ENCODE measurements around the gene TRIM38. TPM values are rescaled to one million over a fixed set of nuclear protein-coding genes. Genes with fewer than 3 reads are reported as not detected.
A peak's percentile ranks its signal among the peaks of the same experiment; 100 is the strongest.

Gene TRIM38
- total RNA-seq, 1 experiment from 2014 or later: 5.4 TPM

GRCh38 chr6:25984265-25984664 is 21.7 kb downstream of the TRIM38 start:
- peaks cover 39% of the 10 kb centered on the region for H3K36me3 Mint-ChIP-seq (ENCODE audit: insufficient read depth, unreplicated experiment)
- no peak for TF ChIP-seq CTCF (IDR thresholded peaks at IDR 0.05; ENCODE audit: unreplicated experiment)
- no peak for DNase-seq (ENCODE audit: unreplicated experiment)
- H3K4me1 Mint-ChIP-seq (ENCODE audit: insufficient read depth, unreplicated experiment): no peaks in the 10 kb centered on the region
- H3K4me3 Mint-ChIP-seq (ENCODE audit: unreplicated experiment): no peak overlapping the region
- POLR2A ChIA-PET: interaction anchor here (1.4 kb wide), 1 partner anchor 12 kb away, joined by 4 read pairs; no protein-coding TSS in a partner anchor
- H3K9me3 Mint-ChIP-seq (ENCODE audit: unreplicated experiment): no peaks in the 10 kb centered on the region
- no peak overlapping the region for H3K27ac Mint-ChIP-seq (ENCODE audit: low read depth, unreplicated experiment)
- CTCF ChIA-PET: interaction anchor here (1.5 kb wide), 1 partner anchor 26 kb away, joined by 3 read pairs; no protein-coding TSS in a partner anchor
- no peaks in the 10 kb centered on the region for H3K27me3 Mint-ChIP-seq (ENCODE audit: insufficient read depth, unreplicated experiment)
- BruUV-seq (replicated peaks): no TSS peak
- intact Hi-C loops (cut with micrococcal nuclease): no loop called here

GRCh38 chr6:25987845-25988244 is 25.2 kb downstream of the TRIM38 start:
- Mint-ChIP-seq H3K9me3 (ENCODE audit: unreplicated experiment) (no peaks in the 10 kb centered on the region), H3K36me3 (ENCODE audit: insufficient read depth, unreplicated experiment) (peaks cover 24% of the 10 kb centered on the region), H3K27ac (ENCODE audit: low read depth, unreplicated experiment) (no peak overlapping the region), H3K27me3 (ENCODE audit: insufficient read depth, unreplicated experiment) (no peaks in the 10 kb centered on the region), H3K4me3 (ENCODE audit: unreplicated experiment) (no peak overlapping the region), H3K4me1 (ENCODE audit: insufficient read depth, unreplicated experiment) (no peaks in the 10 kb centered on the region)
- intact Hi-C loops (cut with micrococcal nuclease): no loop called here
- ChIA-PET POLR2A (interaction anchor here (1.2 to 1.3 kb wide), 2 partner anchors 8 to 29 kb away, joined by 5 to 6 read pairs; a partner anchor contains a TSS), CTCF (no interaction called here)
- BruUV-seq (replicated peaks): no TSS peak
- no peak for TF ChIP-seq CTCF (IDR thresholded peaks at IDR 0.05; ENCODE audit: unreplicated experiment)
- no peak for DNase-seq (ENCODE audit: unreplicated experiment)

GRCh38 chr6:25990172-25990873 is 27.7 kb downstream of the TRIM38 start:
- ChIA-PET CTCF (interaction anchor here (1.0 to 5.4 kb wide), 3 partner anchors 11 to 26 kb away, joined by 3 to 52 read pairs (median 32); a partner anchor contains a TSS), POLR2A (interaction anchor here (0.6 to 7.8 kb wide), 11 partner anchors 9 to 89 kb away, joined by 3 to 147 read pairs (median 5); a partner anchor contains a TSS)
- DNase-seq (ENCODE audit: unreplicated experiment): no peak
- Mint-ChIP-seq H3K4me1 (ENCODE audit: insufficient read depth, unreplicated experiment) (peaks cover 7% of the 10 kb centered on the region), H3K9me3 (ENCODE audit: unreplicated experiment) (no peaks in the 10 kb centered on the region), H3K4me3 (ENCODE audit: unreplicated experiment) (no peak overlapping the region), H3K27ac (ENCODE audit: low read depth, unreplicated experiment) (no peak overlapping the region), H3K36me3 (ENCODE audit: insufficient read depth, unreplicated experiment) (peaks cover 13% of the 10 kb centered on the region), H3K27me3 (ENCODE audit: insufficient read depth, unreplicated experiment) (no peaks in the 10 kb centered on the region)
- intact Hi-C loops (cut with micrococcal nuclease): no loop called here
- TF ChIP-seq CTCF (IDR thresholded peaks at IDR 0.05; ENCODE audit: unreplicated experiment): no peak
- no TSS peak for BruUV-seq (replicated peaks)

- Mint-ChIP-seq H3K9me3 (ENCODE audit: unreplicated experiment) (no peaks in the 10 kb centered on the region), H3K4me1 (ENCODE audit: insufficient read depth, unreplicated experiment) (peaks cover 7% of the 10 kb centered on the region), H3K4me3 (ENCODE audit: unreplicated experiment) (peak overlapping the region; percentile 86), H3K36me3 (ENCODE audit: insufficient read depth, unreplicated experiment) (peaks cover 9% of the 10 kb centered on the region), H3K27me3 (ENCODE audit: insufficient read depth, unreplicated experiment) (no peaks in the 10 kb centered on the region), H3K27ac (ENCODE audit: low read depth, unreplicated experiment) (peak overlapping the region; percentile 96)
- BruUV-seq (replicated peaks): TSS peak; percentile 93
- CTCF ChIA-PET: interaction anchor here (0.5 to 5.4 kb wide), 21 partner anchors 8 to 387 kb away, joined by 3 to 52 read pairs (median 7); partner anchors contain the start of gene TRIM38
- TF ChIP-seq CTCF (IDR thresholded peaks at IDR 0.05; ENCODE audit: unreplicated experiment): no peak
- peak; percentile 54 for DNase-seq (ENCODE audit: unreplicated experiment)
- POLR2A ChIA-PET: interaction anchor here (0.6 to 7.8 kb wide), 22 partner anchors 9 to 773 kb away, joined by 3 to 147 read pairs (median 6); partner anchors contain the start of gene TRIM38
- intact Hi-C loops (cut with micrococcal nuclease): loop anchor here (2.0 kb wide), 1 partner anchor 25 kb away; a partner anchor contains a TSS
These were observed 29.3 kb downstream of the TRIM38 start for GRCh38 chr6:25991785-25992412.
